ENCODE measurements around the gene UNC50. TPM values are rescaled to one million over a fixed set of nuclear protein-coding genes. Genes with fewer than 3 reads are reported as not detected.
"Not testable (repeated sequence)": the region's sequence is repeated elsewhere in the genome, so short reads cannot be mapped to it uniquely, and the experiment has no call there.

UNC50 gene
- total and polyA plus RNA-seq, 2 experiments from 2014 or later = 35.0 to 60.8 TPM

- no peak for DNase-seq (ENCODE audit: low read depth in 1 of 2, low spot score in 1 of 2)
- no peaks in the 10 kb centered on the region for H3K9me3 ChIP-seq (ENCODE audit: low read depth)
- no peak overlapping the region for H3K27ac ChIP-seq
- H3K4me1 ChIP-seq (ENCODE audit: low read depth) = no peaks in the 10 kb centered on the region
- H3K4me3 ChIP-seq = no peak overlapping the region
- H3K36me3 ChIP-seq = no peaks in the 10 kb centered on the region
- no peak for TF ChIP-seq CTCF (IDR thresholded peaks at IDR 0.05; ENCODE audit: low read depth, low read length)
- no peaks in the 10 kb centered on the region for H3K27me3 ChIP-seq
These were observed 18.9 kb upstream of the UNC50 start for GRCh38 chr2:98589489-98589888.

GRCh38 chr2:98592565-98592964 is 15.8 kb upstream of the UNC50 start:
- TF ChIP-seq CTCF (IDR thresholded peaks at IDR 0.05; ENCODE audit: low read depth, low read length) = no peak
- no peaks in the 10 kb centered on the region for H3K9me3 ChIP-seq (ENCODE audit: low read depth)
- no peaks in the 10 kb centered on the region for H3K4me1 ChIP-seq (ENCODE audit: low read depth)
- no peak overlapping the region for H3K4me3 ChIP-seq
- no peak for DNase-seq (ENCODE audit: low read depth in 1 of 2, low spot score in 1 of 2)
- H3K27ac ChIP-seq = no peak overlapping the region
- H3K36me3 ChIP-seq = peaks cover 3% of the 10 kb centered on the region
- H3K27me3 ChIP-seq = no peaks in the 10 kb centered on the region

- H3K36me3 ChIP-seq = peaks cover 16% of the 10 kb centered on the region
- not testable (repeated sequence) for H3K9me3 ChIP-seq (ENCODE audit: low read depth); H3K4me1 ChIP-seq (ENCODE audit: low read depth)
These were observed 13.7 kb upstream of the UNC50 start for GRCh38 chr2:98594665-98595064.

GRCh38 chr2:98598781-98599428 is 9.5 kb upstream of the UNC50 start:
- Histone ChIP-seq H3K4me1 (ENCODE audit: low read depth) (no peaks in the 10 kb centered on the region), H3K36me3 (peaks cover 34% of the 10 kb centered on the region), H3K27ac (no peak overlapping the region), H3K4me3 (no peak overlapping the region), H3K27me3 (no peaks in the 10 kb centered on the region), H3K9me3 (ENCODE audit: low read depth) (no peaks in the 10 kb centered on the region)
- TF ChIP-seq CTCF (IDR thresholded peaks at IDR 0.05; ENCODE audit: low read depth, low read length) = no peak
- DNase-seq (ENCODE audit: low read depth in 1 of 2, low spot score in 1 of 2) = peak in 1 of 2 donors; percentile 31

More at GRCh38 chr2:98594665-98595064, 13.7 kb upstream of the UNC50 start:
- not testable (repeated sequence) for DNase-seq (ENCODE audit: low read depth in 1 of 2, low spot score in 1 of 2); H3K27me3 ChIP-seq; H3K27ac ChIP-seq; H3K4me3 ChIP-seq

- Histone ChIP-seq H3K36me3 (peaks cover 34% of the 10 kb centered on the region), H3K9me3 (ENCODE audit: low read depth) (no peaks in the 10 kb centered on the region), H3K27me3 (no peaks in the 10 kb centered on the region), H3K4me3 (no peak overlapping the region), H3K4me1 (ENCODE audit: low read depth) (peaks cover under 1% of the 10 kb centered on the region), H3K27ac (no peak overlapping the region)
- DNase-seq (ENCODE audit: low read depth in 1 of 2, low spot score in 1 of 2) = peak; percentile 54 to 59
- TF ChIP-seq CTCF (IDR thresholded peaks at IDR 0.05; ENCODE audit: low read depth, low read length) = peak; percentile 74
These were observed 6.8 kb upstream of the UNC50 start for GRCh38 chr2:98601532-98602132.

GRCh38 chr2:98604547-98604946 is 3.8 kb upstream of the UNC50 start:
- peaks cover 12% of the 10 kb centered on the region for H3K4me1 ChIP-seq (ENCODE audit: low read depth)
- no peak for TF ChIP-seq CTCF (IDR thresholded peaks at IDR 0.05; ENCODE audit: low read depth, low read length)
- H3K27me3 ChIP-seq = no peaks in the 10 kb centered on the region
- H3K4me3 ChIP-seq = no peak overlapping the region
- H3K27ac ChIP-seq = no peak overlapping the region
- no peak for DNase-seq (ENCODE audit: low read depth in 1 of 2, low spot score in 1 of 2)
- no peaks in the 10 kb centered on the region for H3K9me3 ChIP-seq (ENCODE audit: low read depth)
- H3K36me3 ChIP-seq = peaks cover 18% of the 10 kb centered on the region
